ENCODE measurements around the gene TAS2R50. TPM values are rescaled to one million over a fixed set of nuclear protein-coding genes. Genes with fewer than 3 reads are reported as not detected.

Gene TAS2R50
- total RNA-seq, 4 donors from 2014 or later, result 2.0 to 2.3 TPM; not detected in 2

GRCh38 chr12:10998204-10998603, 11.5 kb upstream of the TAS2R50 start, which contains the start of gene TAS2R20:
TAS2R20 (minus strand) TSS chr12:10998304; CDS start chr12:10997875, 429 bp downstream.
- no peaks in the 10 kb centered on the region for H3K27me3 ChIP-seq
- TF ChIP-seq POLR2A (IDR thresholded peaks at IDR 0.05), result no peak
- no peak for TF ChIP-seq CTCF (IDR thresholded peaks at IDR 0.05)
- peaks cover 0 to 7% (median 0%) of the 10 kb centered on the region in 3 donors for H3K36me3 ChIP-seq
- intact Hi-C loops (cut with DNase I), result no loop called here
- H3K4me1 ChIP-seq, result no peaks in the 10 kb centered on the region
- DNase-seq, result no peak
- no peaks in the 10 kb centered on the region for H3K9me3 ChIP-seq
- H3K4me3 ChIP-seq, result no peak within 1 kb of the TSS
- H3K27ac ChIP-seq, result no peak within 1 kb of the TSS

- 85 to 87% methylated on average over 3 of the region's 3 CpGs for WGBS, 2 donors
- Histone ChIP-seq H3K27me3 (no peaks in the 10 kb centered on the region), H3K9me3 (peaks cover 0 to 5% (median 0%) of the 10 kb centered on the region in 3 donors), H3K4me3 (no peak overlapping the region), H3K36me3 (peaks cover 0 to 7% (median 0%) of the 10 kb centered on the region in 3 donors), H3K27ac (no peak overlapping the region), H3K4me1 (no peaks in the 10 kb centered on the region)
- no peak for TF ChIP-seq CTCF (IDR thresholded peaks at IDR 0.05)
- TF ChIP-seq POLR2A (IDR thresholded peaks at IDR 0.05), result no peak
- no peak for DNase-seq
- intact Hi-C loops (cut with DNase I), result no loop called here
Measured at GRCh38 chr12:10994307-10994706, 7.6 kb upstream of the TAS2R50 start.

GRCh38 chr12:10989107-10989506, 2.4 kb upstream of the TAS2R50 start:
- no peak overlapping the region for H3K27ac ChIP-seq
- intact Hi-C loops (cut with DNase I), result no loop called here
- no peak overlapping the region for H3K4me3 ChIP-seq
- H3K27me3 ChIP-seq, result no peaks in the 10 kb centered on the region
- WGBS, 2 donors, result 88 to 96% methylated on average over 2 of the region's 2 CpGs
- peaks cover 0 to 5% (median 0%) of the 10 kb centered on the region in 3 donors for H3K9me3 ChIP-seq
- H3K4me1 ChIP-seq, result no peaks in the 10 kb centered on the region
- TF ChIP-seq POLR2A (IDR thresholded peaks at IDR 0.05), result no peak
- TF ChIP-seq CTCF (IDR thresholded peaks at IDR 0.05), result no peak
- DNase-seq, result no peak
- peaks cover 0 to 5% (median 0%) of the 10 kb centered on the region in 3 donors for H3K36me3 ChIP-seq

GRCh38 chr12:10982244-10982643, 4.5 kb downstream of the TAS2R50 start:
- 87 to 88% methylated on average over 5 of the region's 5 CpGs for WGBS, 2 donors
- no peak for DNase-seq
- Histone ChIP-seq H3K36me3 (no peaks in the 10 kb centered on the region), H3K4me1 (no peaks in the 10 kb centered on the region), H3K27ac (no peak overlapping the region), H3K9me3 (no peaks in the 10 kb centered on the region), H3K4me3 (no peak overlapping the region), H3K27me3 (no peaks in the 10 kb centered on the region)
- no peak for TF ChIP-seq POLR2A (IDR thresholded peaks at IDR 0.05)
- no peak for TF ChIP-seq CTCF (IDR thresholded peaks at IDR 0.05)
- intact Hi-C loops (cut with DNase I), result no loop called here

- H3K27ac ChIP-seq, result no peak overlapping the region
- no peaks in the 10 kb centered on the region for H3K4me1 ChIP-seq
- H3K36me3 ChIP-seq, result no peaks in the 10 kb centered on the region
- WGBS, 2 donors, result 83 to 89% methylated on average over 3 of the region's 3 CpGs
- H3K27me3 ChIP-seq, result no peaks in the 10 kb centered on the region
- intact Hi-C loops (cut with DNase I), result no loop called here
- TF ChIP-seq POLR2A (IDR thresholded peaks at IDR 0.05), result no peak
- no peaks in the 10 kb centered on the region for H3K9me3 ChIP-seq
- no peak for DNase-seq
- no peak overlapping the region for H3K4me3 ChIP-seq
Measured at GRCh38 chr12:10974965-10975364, 11.7 kb downstream of the TAS2R50 start.

All from esophagus squamous epithelium (tissue), 5 donors.